Sigmoid colon (tissue), 4 donors: Measurements from ENCODE around the gene TUBA3C.
"Not testable (repeated sequence)": the region's sequence is repeated elsewhere in the genome, so short reads cannot be mapped to it uniquely, and the experiment has no call there.

Experiments
- POLR2AphosphoS5 ChIP-seq, 4 donors: sonication (generic); formaldehyde crosslinking; IDR thresholded peaks; one replicate each; pipeline ENCODE4 v1.6.1; 2017; ENCODE audit warnings: antibody characterized with exemption in 4 of 4
- TF ChIP-seq, protein P1 (sequence below), 4 experiments: fragments of 450-650 bp in 3 of 4; fragments of 200-600 bp in 1 of 4; IDR thresholded peaks; one replicate each; pipeline ENCODE4 v1.5.1; 2016 to 2019; ENCODE audit warnings: antibody characterized with exemption in 4 of 4, mild to moderate bottlenecking in 3 of 4, moderate library complexity in 2 of 4

DNA sequence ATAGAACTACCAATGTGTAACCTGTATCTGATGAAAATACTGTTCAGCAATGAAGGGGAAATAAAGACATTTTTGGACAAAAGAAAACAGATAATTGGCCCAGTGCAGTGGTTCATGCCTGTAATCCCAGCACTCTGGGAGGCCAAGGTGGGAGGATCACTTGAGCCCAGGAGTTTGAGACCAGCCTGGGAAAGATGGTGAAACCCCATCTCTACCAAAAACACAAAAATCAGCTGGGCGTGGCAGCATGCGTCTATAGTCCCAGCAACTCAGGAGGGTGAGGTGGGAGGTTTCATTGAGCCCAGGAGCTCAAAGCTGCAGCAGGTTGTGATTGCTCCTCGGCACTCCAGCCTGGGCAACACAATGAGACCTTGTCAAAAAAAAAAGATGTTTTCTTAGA is 11.0 kb upstream of the TUBA3C start:
- TF ChIP-seq, protein P1, sequence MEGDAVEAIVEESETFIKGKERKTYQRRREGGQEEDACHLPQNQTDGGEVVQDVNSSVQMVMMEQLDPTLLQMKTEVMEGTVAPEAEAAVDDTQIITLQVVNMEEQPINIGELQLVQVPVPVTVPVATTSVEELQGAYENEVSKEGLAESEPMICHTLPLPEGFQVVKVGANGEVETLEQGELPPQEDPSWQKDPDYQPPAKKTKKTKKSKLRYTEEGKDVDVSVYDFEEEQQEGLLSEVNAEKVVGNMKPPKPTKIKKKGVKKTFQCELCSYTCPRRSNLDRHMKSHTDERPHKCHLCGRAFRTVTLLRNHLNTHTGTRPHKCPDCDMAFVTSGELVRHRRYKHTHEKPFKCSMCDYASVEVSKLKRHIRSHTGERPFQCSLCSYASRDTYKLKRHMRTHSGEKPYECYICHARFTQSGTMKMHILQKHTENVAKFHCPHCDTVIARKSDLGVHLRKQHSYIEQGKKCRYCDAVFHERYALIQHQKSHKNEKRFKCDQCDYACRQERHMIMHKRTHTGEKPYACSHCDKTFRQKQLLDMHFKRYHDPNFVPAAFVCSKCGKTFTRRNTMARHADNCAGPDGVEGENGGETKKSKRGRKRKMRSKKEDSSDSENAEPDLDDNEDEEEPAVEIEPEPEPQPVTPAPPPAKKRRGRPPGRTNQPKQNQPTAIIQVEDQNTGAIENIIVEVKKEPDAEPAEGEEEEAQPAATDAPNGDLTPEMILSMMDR (IDR thresholded peaks at IDR 0.05) = not testable (repeated sequence)
- TF ChIP-seq POLR2AphosphoS5 (IDR thresholded peaks at IDR 0.05) = not testable (repeated sequence)
